Measurements from ENCODE around the gene COPS7B. TPM values are rescaled to one million over a fixed set of nuclear protein-coding genes. Genes with fewer than 3 reads are reported as not detected.
A peak's percentile ranks its signal among the peaks of the same experiment; 100 is the strongest.

Gene COPS7B
- total and polyA plus RNA-seq, 9 of the 15 experiments (the other 6 are each of a cell fraction or from before 2014, with no cell fraction given), result 6.0 to 50.7 (median 21.8) TPM

GRCh38 chr2:231786177-231786916 lies at the start of gene COPS7B (continued):
- TF ChIP-seq HOMEZ (CRISPR knock-in tag; IDR thresholded peaks at IDR 0.05), result no peak
- peak; percentile 89 for TF ChIP-seq HCFC1 (IDR thresholded peaks at IDR 0.05; ENCODE audit: low read depth, low read length)
- TF ChIP-seq POLR2B (IDR thresholded peaks at IDR 0.05; ENCODE audit: low read depth, partially characterized antibody), result peak; percentile 19
- TF ChIP-seq CGGBP1 (CRISPR knock-in tag; IDR thresholded peaks at IDR 0.05), result no peak
- peak in 1 of 2 experiments; percentile 99; a peak in 2 of 4 replicates for TF ChIP-seq TRIM24 (IDR thresholded peaks at IDR 0.05)
- TF ChIP-seq ZNF23 (CRISPR knock-in tag; IDR thresholded peaks at IDR 0.05), result no peak
- TF ChIP-seq ZEB2 (IDR thresholded peaks at IDR 0.05), result peak; percentile 94
- TF ChIP-seq RBM22 (IDR thresholded peaks at IDR 0.05; ENCODE audit: low read depth, low read length, poor library complexity, severe bottlenecking), result peak; percentile 73
- TF ChIP-seq ARID4B (CRISPR knock-in tag; IDR thresholded peaks at IDR 0.05), result peak; percentile 49
- TF ChIP-seq PBX2 (CRISPR knock-in tag; IDR thresholded peaks at IDR 0.05; ENCODE audit: low read depth), result no peak
- TF ChIP-seq PBX2 (tag; conservative IDR thresholded peaks at IDR 0.05; ENCODE audit: low read depth), result no peak
- TF ChIP-seq VEZF1 (CRISPR knock-in tag; IDR thresholded peaks at IDR 0.05), result peak; percentile 75
